A673 (cell line): Measurements from ENCODE around the gene DPM3. TPM values are rescaled to one million over a fixed set of nuclear protein-coding genes. Genes with fewer than 3 reads are reported as not detected.
A peak's percentile ranks its signal among the peaks of the same experiment; 100 is the strongest.

Experiments
- BruUV-seq: library from RNA; stranded (reverse); fragments of 400-500 nt; replicated peaks from 2 replicates; lab custom pipeline; 2021; lab: Mats Ljungman, UMichigan
- CTCF ChIA-PET: fragments of 300-600 bp; sonication (Branson Sonifier 250); formaldehyde crosslinking; loops from one replicate; lab custom pipeline; 2022; ENCODE audit warnings: antibody characterized with exemption; lab: Charles Lee
- POLR2A ChIA-PET: fragments of 300-600 bp; sonication (Branson Sonifier 250); formaldehyde crosslinking; loops from one replicate; lab custom pipeline; 2022; ENCODE audit warnings: antibody characterized with exemption; ENCODE audit not compliant: low non-redundant PET; lab: Charles Lee
- DNase-seq: peaks from one replicate; pipeline ENCODE4 v3.0.0-alpha.2; 2015; ENCODE audit warnings: low spot score
- H3K27ac ChIP-seq: fragments of 200-600 bp; sonication (generic); 2 replicates; pipeline ENCODE4 v1.5.1; 2016; ENCODE audit warnings: mixed run types, low read depth, mild to moderate bottlenecking, mixed read lengths, antibody characterized with exemption, low read length; ENCODE audit not compliant: poor library complexity, severe bottlenecking
- H3K27me3 ChIP-seq: fragments of 200-600 bp; sonication (generic); replicated peaks from 2 replicates; pipeline ENCODE4 v1.6.1; 2017; ENCODE audit warnings: mixed run types, low read depth, mild to moderate bottlenecking, mixed read lengths, antibody characterized with exemption, low read length; ENCODE audit not compliant: insufficient read depth, poor library complexity
- H3K36me3 ChIP-seq: fragments of 200-600 bp; sonication (generic); 2 replicates; pipeline ENCODE4 v1.6.1; 2016; ENCODE audit warnings: mixed run types, mild to moderate bottlenecking, mixed read lengths, antibody characterized with exemption, low read length; ENCODE audit not compliant: insufficient read depth, poor library complexity, severe bottlenecking
- H3K4me1 ChIP-seq: fragments of 200-600 bp; sonication (generic); 2 replicates; pipeline ENCODE4 v1.6.1; 2017; ENCODE audit warnings: mixed run types, mild to moderate bottlenecking, mixed read lengths, antibody characterized with exemption, low read length; ENCODE audit not compliant: insufficient read depth, poor library complexity, severe bottlenecking
- H3K4me3 ChIP-seq: fragments of 200-600 bp; sonication (generic); 2 replicates; pipeline ENCODE4 v1.5.1; 2016; ENCODE audit warnings: low read depth, mixed run types, mild to moderate bottlenecking, mixed read lengths, low read length; ENCODE audit not compliant: poor library complexity, severe bottlenecking
- H3K9me3 ChIP-seq: fragments of 200-600 bp; sonication (generic); 2 replicates; pipeline ENCODE4 v1.6.1; 2016; ENCODE audit warnings: mixed run types, low read depth, mild to moderate bottlenecking, mixed read lengths, antibody characterized with exemption, low read length; ENCODE audit not compliant: poor library complexity, severe bottlenecking
- CTCF ChIP-seq: fragments of 300-800, 200-600 bp; sonication (generic); conservative IDR thresholded peaks from 2 replicates; pipeline ENCODE4 v1.5.1; 2017; ENCODE audit warnings: low read depth, mild to moderate bottlenecking, antibody characterized with exemption, low read length, moderate library complexity, mixed read lengths
- EZH2 ChIP-seq: fragments of 200-600 bp; sonication (generic); IDR thresholded peaks from 2 replicates; pipeline ENCODE4 v1.6.1; 2017; ENCODE audit warnings: borderline replicate concordance, low read depth, mild to moderate bottlenecking, mixed read lengths, antibody characterized with exemption, low read length; ENCODE audit not compliant: poor library complexity, severe bottlenecking
- intact Hi-C: fragments of 100-400 bp; cut with micrococcal nuclease; formaldehyde crosslinking; loops from one replicate; pipeline ENCODE4 v1.10.0; 2022; ENCODE audit not compliant: unreplicated experiment
- total RNA-seq: library from RNA; stranded (reverse); gene quantifications from 2 replicates; pipeline ENCODE4 v1.2.3, GENCODE V29; 2021

The DPM3 gene
- total RNA-seq, 1 experiment from 2014 or later = 34.0 TPM

GRCh38 chr1:155172732-155173477, 32.6 kb upstream of the DPM3 start, which contains the start of gene KRTCAP2:
Gene KRTCAP2, minus strand, starts transcription at chr1:155173304. Its CDS starts 80 bp downstream, at chr1:155173224.
- TF ChIP-seq CTCF (peak; percentile 99), EZH2 (no peak)
- DNase-seq = peak; percentile 97
- ChIA-PET CTCF (interaction anchor here (0.5 to 3.9 kb wide), 12 partner anchors 8 to 772 kb away, joined by 3 to 45 read pairs (median 3); no protein-coding TSS in a partner anchor), POLR2A (no interaction called here)
- Histone ChIP-seq H3K27ac (peak within 1 kb of the TSS; percentile 90), H3K36me3 (peaks cover 11% of the 10 kb centered on the region), H3K4me3 (peak within 1 kb of the TSS; percentile 86), H3K9me3 (no peaks in the 10 kb centered on the region), H3K27me3 (no peaks in the 10 kb centered on the region), H3K4me1 (peaks cover 24% of the 10 kb centered on the region)
- TSS peak; percentile 69 for BruUV-seq
- intact Hi-C loops = loop anchor here (10.0 kb wide), 2 partner anchors 152 to 422 kb away; partner anchors contain the start of gene RUSC1

DNA sequence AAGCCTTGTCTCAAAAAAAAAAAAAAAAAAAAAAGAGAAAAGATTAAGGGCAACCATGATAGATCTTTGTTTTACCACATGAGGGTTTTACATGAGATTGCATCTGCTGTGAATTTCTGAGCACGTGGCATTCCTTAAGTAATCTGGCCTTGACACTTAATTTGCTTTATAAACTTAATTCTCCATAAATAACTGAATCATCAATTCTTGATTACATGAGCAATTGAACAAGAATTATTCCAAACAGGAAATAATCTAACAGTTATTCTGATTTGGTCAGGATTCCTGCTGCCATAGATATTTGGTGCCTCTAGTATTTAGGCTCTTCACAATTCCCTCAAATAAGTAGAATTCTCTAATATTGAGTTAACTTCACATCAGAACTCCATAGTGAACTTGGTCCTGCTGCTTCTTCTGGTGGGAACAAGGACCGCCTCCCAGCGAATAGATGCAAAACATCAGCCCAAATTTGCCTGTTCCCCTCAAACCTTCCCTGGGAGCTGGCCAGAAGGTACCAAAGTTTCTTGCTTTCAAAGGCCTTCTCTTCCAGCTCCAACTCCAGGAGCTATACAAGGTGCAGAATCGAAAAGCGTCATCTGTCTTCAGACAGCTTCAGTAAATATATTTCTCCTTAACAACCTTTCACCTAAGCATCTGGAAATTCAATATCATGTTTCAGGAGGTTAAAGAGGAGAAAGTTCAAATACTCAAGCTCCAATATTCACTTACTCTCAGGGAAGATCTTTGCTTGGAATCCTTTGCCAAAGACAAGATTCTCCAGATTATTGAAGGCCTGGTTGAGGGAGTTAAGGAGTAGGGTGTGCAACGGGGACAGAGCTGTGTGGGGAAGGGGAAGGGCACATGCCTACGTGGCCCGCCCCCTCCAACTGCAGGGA, 31.8 kb upstream of the DPM3 start:
- Histone ChIP-seq H3K4me1 (peaks cover 24% of the 10 kb centered on the region), H3K27me3 (no peaks in the 10 kb centered on the region), H3K4me3 (peak overlapping the region; percentile 86), H3K36me3 (peaks cover 7% of the 10 kb centered on the region), H3K9me3 (no peaks in the 10 kb centered on the region), H3K27ac (peak overlapping the region; percentile 90)
- intact Hi-C loops = loop anchor here (10.0 kb wide), 2 partner anchors 153 to 423 kb away; partner anchors contain the start of gene RUSC1
- ChIA-PET POLR2A (no interaction called here), CTCF (interaction anchor here (0.5 to 3.8 kb wide), 4 partner anchors 35 to 407 kb away, joined by 3 to 45 read pairs (median 6); no protein-coding TSS in a partner anchor)
- no peak for DNase-seq
- no TSS peak for BruUV-seq
- no peak for TF ChIP-seq EZH2
- no peak for TF ChIP-seq CTCF

DNA sequence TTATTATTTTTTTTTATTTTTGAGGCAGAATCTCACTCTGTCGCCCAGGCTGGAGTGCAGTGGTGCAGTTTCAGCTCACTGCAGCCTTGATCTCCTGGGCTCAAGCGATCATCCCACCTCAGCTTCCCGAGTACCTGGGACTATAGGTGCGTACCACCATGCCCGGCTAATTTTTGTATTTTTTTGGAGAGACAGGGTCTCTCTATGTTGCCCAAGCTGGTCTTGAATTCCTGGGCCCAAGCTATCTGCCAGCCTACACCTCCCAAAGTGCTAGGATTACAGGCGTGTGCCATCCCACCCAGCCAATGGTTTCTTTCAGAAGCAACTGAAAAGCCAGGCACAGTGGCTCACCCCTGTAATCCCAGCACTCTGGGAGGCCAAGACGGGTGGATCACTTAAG, 30.5 kb upstream of the DPM3 start:
- intact Hi-C loops = loop anchor here (10.0 kb wide), 2 partner anchors 154 to 424 kb away; partner anchors contain the start of gene RUSC1
- Histone ChIP-seq H3K27ac (no peak overlapping the region), H3K9me3 (no peaks in the 10 kb centered on the region), H3K27me3 (no peaks in the 10 kb centered on the region), H3K36me3 (peaks cover 7% of the 10 kb centered on the region), H3K4me1 (peaks cover 29% of the 10 kb centered on the region), H3K4me3 (no peak overlapping the region)
- BruUV-seq = no TSS peak
- CTCF ChIA-PET = interaction anchor here (0.5 to 5.3 kb wide), 3 partner anchors 23 to 80 kb away, joined by 15 to 89 read pairs (median 45); no protein-coding TSS in a partner anchor
- DNase-seq = no peak
- no peak for TF ChIP-seq CTCF
- no peak for TF ChIP-seq EZH2
- POLR2A ChIA-PET = interaction anchor here (0.7 kb wide), 1 partner anchor 538 kb away, joined by 5 read pairs; no protein-coding TSS in a partner anchor
